LNCAP (cell line): ENCODE measurements around the gene SLC48A1.

Source experiments
- CTCF ChIP-seq: fragments of 450-650 bp; IDR thresholded peaks from 2 replicates; pipeline ENCODE4 v1.5.1; 2017; ENCODE audit warnings: mild to moderate bottlenecking

Gene SLC48A1

GRCh38 chr12:47825173-47825639, 52.2 kb downstream of the SLC48A1 start:
- no peak for TF ChIP-seq CTCF

DNA sequence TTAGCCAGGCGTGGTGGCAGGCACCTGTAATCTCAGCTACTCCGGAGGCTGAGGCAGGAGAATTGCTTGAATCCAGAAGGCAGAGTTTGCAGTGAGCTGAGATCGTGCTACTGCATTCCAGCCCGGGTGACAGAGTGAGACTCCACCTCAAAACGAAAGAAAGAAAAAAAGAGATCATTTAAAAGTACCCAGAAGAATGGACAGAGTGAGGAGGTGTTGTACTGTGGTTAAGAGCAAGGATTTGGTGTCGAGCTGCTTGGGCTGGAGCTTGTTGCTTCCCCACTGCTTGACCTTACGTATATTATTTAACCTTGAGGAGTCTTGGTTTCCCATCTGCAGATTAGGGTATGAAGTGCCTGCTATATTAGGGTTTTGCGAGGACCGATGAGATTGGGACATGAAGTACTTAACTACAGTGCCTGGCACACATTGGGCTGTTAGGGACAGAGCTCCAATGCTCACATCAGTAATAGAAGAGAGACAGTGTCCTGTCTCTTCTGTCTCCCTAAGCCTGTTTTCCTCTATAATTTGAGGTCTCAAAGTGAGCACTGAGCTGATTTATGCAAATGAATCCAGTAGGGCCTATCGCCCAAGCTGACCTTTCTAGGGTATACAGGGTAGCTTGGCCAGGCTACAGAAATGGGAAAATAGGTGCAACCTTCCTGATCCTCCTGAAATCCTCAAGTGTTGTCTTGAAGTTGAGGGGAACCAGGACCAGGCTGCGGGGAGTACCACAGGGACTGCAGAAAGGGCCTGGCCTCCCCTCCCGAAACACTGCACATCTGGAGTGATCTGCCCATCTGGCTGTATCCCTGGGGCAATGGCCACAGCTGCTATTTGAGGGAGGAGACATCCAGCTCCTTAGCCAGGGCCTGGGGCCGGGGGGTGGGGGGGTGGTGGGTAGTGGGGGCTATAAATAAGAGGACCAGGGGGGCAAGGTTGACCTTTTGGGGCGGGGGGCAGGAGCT, 55.3 kb downstream of the SLC48A1 start:
- no peak for TF ChIP-seq CTCF

DNA sequence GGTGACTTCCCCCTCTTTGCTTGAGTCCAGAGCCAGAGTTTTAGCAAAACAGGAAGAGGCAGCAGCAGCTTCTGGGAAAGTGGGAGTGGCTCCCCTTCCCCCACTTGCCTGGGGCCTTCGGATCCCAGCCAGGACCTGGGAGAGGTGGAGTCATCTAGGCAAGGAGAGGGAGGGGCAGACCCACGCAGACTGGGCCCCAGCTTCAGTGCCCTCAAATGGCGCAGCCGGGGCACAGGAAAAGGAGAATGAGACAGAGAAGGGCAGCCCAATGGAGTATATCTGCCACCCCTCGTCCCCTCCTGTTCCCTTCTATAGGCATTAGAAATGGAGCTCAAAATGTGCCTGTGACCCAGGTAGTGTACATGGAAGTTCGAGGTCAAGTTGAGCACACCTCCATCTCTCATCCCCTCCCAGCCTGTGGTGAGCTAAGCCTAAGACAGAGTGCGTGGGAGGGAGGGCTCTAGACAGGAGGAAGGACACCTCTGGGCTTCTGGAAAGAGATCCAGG, 56.0 kb downstream of the SLC48A1 start:
- TF ChIP-seq CTCF: no peak

- TF ChIP-seq CTCF: no peak
These were observed 56.5 kb downstream of the SLC48A1 start for GRCh38 chr12:47829584-47829983.
